HL-60 (cell line): ENCODE measurements around the gene LEPROT.

Source experiments
- DNase-seq, 2 experiments: peaks; one replicate each; pipeline ENCODE4 v3.0.0-alpha.2; 2010 to 2020; ENCODE audit warnings: low read depth in 1 of 2, low spot score in 1 of 2
- H3K27ac ChIP-seq: fragments of 250-450 bp; sonication (Bioruptor Pico); replicated peaks from 2 replicates; pipeline ENCODE4 v1.5.1; 2020; ENCODE audit warnings: mild to moderate bottlenecking, moderate library complexity
- H3K27me3 ChIP-seq: fragments of 250-450 bp; sonication (Bioruptor Pico); 2 replicates; pipeline ENCODE4 v1.5.1; 2021; ENCODE audit warnings: mild to moderate bottlenecking, moderate library complexity; ENCODE audit not compliant: insufficient read depth, poor library complexity, severe bottlenecking
- H3K4me3 ChIP-seq: replicated peaks from 2 replicates; pipeline ENCODE4 v1.5.1; 2011; ENCODE audit warnings: mild to moderate bottlenecking, control low read depth, low read length; ENCODE audit not compliant: insufficient read depth
- CTCF ChIP-seq: IDR thresholded peaks from one replicate; pipeline ENCODE4 v1.5.1; 2011; ENCODE audit warnings: low read length, control low read depth, inconsistent platforms; ENCODE audit not compliant: insufficient read depth
- GABPA ChIP-seq: IDR thresholded peaks from 2 replicates; pipeline ENCODE4 v1.6.1; 2012; ENCODE audit warnings: low read depth
- POLR2AphosphoS5 ChIP-seq: IDR thresholded peaks from 2 replicates; pipeline ENCODE4 v1.6.1; 2012; ENCODE audit warnings: low read depth
- REST ChIP-seq: IDR thresholded peaks from 2 replicates; pipeline ENCODE4 v1.6.1; 2012; ENCODE audit warnings: low read depth; ENCODE audit not compliant: insufficient replicate concordance
- SPI1 ChIP-seq: IDR thresholded peaks from 2 replicates; pipeline ENCODE4 v1.6.1; 2012; ENCODE audit warnings: low read depth, mild to moderate bottlenecking, borderline replicate concordance

The LEPROT gene

GRCh38 chr1:65416767-65417166 lies 3.7 kb upstream of the LEPROT start:
- DNase-seq: no peak
- no peak overlapping the region for H3K27ac ChIP-seq
- peaks cover 8% of the 10 kb centered on the region for H3K27me3 ChIP-seq
- TF ChIP-seq POLR2AphosphoS5 (no peak), SPI1 (no peak), REST (no peak), CTCF (no peak), GABPA (no peak)
- no peak overlapping the region for H3K4me3 ChIP-seq

- TF ChIP-seq CTCF (no peak), SPI1 (no peak), POLR2AphosphoS5 (no peak), REST (no peak), GABPA (no peak)
- no peak for DNase-seq
- Histone ChIP-seq H3K4me3 (no peak overlapping the region), H3K27me3 (peaks cover 8% of the 10 kb centered on the region), H3K27ac (no peak overlapping the region)
Measured at GRCh38 chr1:65417729-65418128, 2.7 kb upstream of the LEPROT start.

GRCh38 chr1:65418522-65419185 lies 1.8 kb upstream of the LEPROT start:
- H3K27me3 ChIP-seq: peaks cover 8% of the 10 kb centered on the region
- no peak for TF ChIP-seq SPI1
- TF ChIP-seq POLR2AphosphoS5: no peak
- no peak for TF ChIP-seq GABPA
- TF ChIP-seq CTCF: no peak
- no peak for TF ChIP-seq REST
- no peak overlapping the region for H3K4me3 ChIP-seq
- no peak overlapping the region for H3K27ac ChIP-seq
- DNase-seq: no peak
